Right lobe of liver (tissue), 6 donors: ENCODE data around the gene USP30. TPM values are rescaled to one million over a fixed set of nuclear protein-coding genes. Genes with fewer than 3 reads are reported as not detected.
A peak's percentile ranks its signal among the peaks of the same experiment; 100 is the strongest.

Experiments
- ATAC-seq, 4 donors: fragments of 200-7000 bp; cut with Tn5 transposase; one replicate each; pipeline ENCODE4 v1.9.1; 2020; ENCODE audit warnings: mild to moderate bottlenecking in 4 of 4, moderate library complexity in 4 of 4
- DNase-seq, 3 donors: peaks; one replicate each; pipeline ENCODE4 v3.0.0-alpha.2; 2020
- H3K27ac ChIP-seq, 3 donors: fragments of 200-600 bp; one replicate each; pipeline ENCODE4 v1.8.0; 2022
- H3K27me3 ChIP-seq, 2 donors: fragments of 200-600 bp; one replicate each; pipeline ENCODE4 v1.8.0; 2022
- H3K36me3 ChIP-seq, 4 donors: fragments of 200-600 bp; sonication (generic) in 1 of 4; one replicate each; pipeline versions ENCODE4 v1.5.1 to v1.8.0; 2017 to 2022; ENCODE audit warnings: control low read depth in 1 of 4
- H3K4me1 ChIP-seq, 4 donors: fragments of 200-600 bp; sonication (generic) in 1 of 4; one replicate each; pipeline versions ENCODE4 v1.5.1 to v1.8.0; 2017 to 2022; ENCODE audit warnings: control low read depth in 1 of 4
- H3K4me3 ChIP-seq, 3 donors: fragments of 200-600 bp; one replicate each; pipeline ENCODE4 v1.8.0; 2022
- H3K9me3 ChIP-seq, 4 donors: fragments of 200-600 bp; sonication (generic) in 1 of 4; one replicate each; pipeline versions ENCODE4 v1.5.1 to v1.8.0; 2017 to 2022; ENCODE audit warnings: control low read depth in 1 of 4
- CTCF ChIP-seq, 4 donors: fragments of 200-600 bp in 3 of 4; fragments of 450-650 bp in 1 of 4; IDR thresholded peaks; one replicate each; pipeline versions ENCODE4 v1.5.1 to v1.8.0; 2016 to 2022; ENCODE audit warnings: antibody characterized with exemption in 4 of 4, mild to moderate bottlenecking in 2 of 4
- POLR2A ChIP-seq: fragments of 450-650 bp; IDR thresholded peaks from one replicate; pipeline ENCODE4 v1.6.1; 2017; ENCODE audit warnings: antibody characterized with exemption, mild to moderate bottlenecking
- WGBS: methylation state at CpG from one replicate; pipeline ENCODE4 v1.1.6; 2018; ENCODE audit warnings: low coverage, low lambda C conversion rate; ENCODE audit not compliant: insufficient coverage; ENCODE audit errors: missing lambda C conversion rate; 5-methylcytosine and 5-hydroxymethylcytosine counted together
- intact Hi-C, 2 donors: fragments of 100-400 bp; cut with DNase I; formaldehyde crosslinking; loops; one replicate each; pipeline versions ENCODE4 v1.11.2 to v1.14.1; 2022
- total RNA-seq, 6 experiments: library from RNA; depleted of rRNA in 2 of 6; stranded (reverse); fragments of >200 nt in 2 of 6; fragmentation: NEBNext Ultra II Directional in 3 of 6; extraction: Animal tissue kit (Norgen Biotek cat#: 25700) in 3 of 6; gene quantifications; one replicate each; pipeline versions ENCODE4 v1.1.0 to v1.2.4, GENCODE V29; 2016 to 2023
- donor health status: DM: no; HTN: yes; CAD: no.
- donor health status: DM: no; HTN: no; CAD: no.
- donor health status: DM: no; HTN: no; CAD: no.
- donor health status: DM: no; HTN: yes; CAD: no.
- donor health status: DM: no; HTN: yes; CAD: no.

USP30 gene
- total RNA-seq, 6 experiments from 2014 or later: 6.4 to 17.6 (median 11.0) TPM

GRCh38 chr12:109065853-109066193, 13.4 kb downstream of the USP30 start:
- Histone ChIP-seq H3K27ac (peak overlapping the region in 2 of 3 donors; percentile 66 to 76), H3K4me3 (no peak overlapping the region), H3K36me3 (peaks cover 0 to 16% (median 8%) of the 10 kb centered on the region in 4 donors), H3K4me1 (peaks cover 0 to 35% (median 5%) of the 10 kb centered on the region in 4 donors), H3K9me3 (no peaks in the 10 kb centered on the region), H3K27me3 (no peaks in the 10 kb centered on the region)
- intact Hi-C loops: no loop called here
- WGBS: 22% methylated on average over 1 of the region's 1 CpG
- DNase-seq (no peak), ATAC-seq (no peak)
- TF ChIP-seq POLR2A: no peak

GRCh38 chr12:109069307-109070271, 17.2 kb downstream of the USP30 start:
- TF ChIP-seq POLR2A (no peak), CTCF (IDR thresholded peaks at IDR 0.05) (no peak)
- ATAC-seq: peak in 2 of 4 donors; percentile 19 to 37
- peaks cover 0 to 42% (median 10%) of the 10 kb centered on the region in 4 donors for H3K36me3 ChIP-seq

GRCh38 chr12:109074866-109075265, 22.5 kb downstream of the USP30 start:
- Histone ChIP-seq H3K4me3 (no peak overlapping the region), H3K36me3 (peaks cover 0 to 41% (median 2%) of the 10 kb centered on the region in 4 donors), H3K27ac (no peak overlapping the region), H3K4me1 (no peaks in the 10 kb centered on the region), H3K9me3 (no peaks in the 10 kb centered on the region), H3K27me3 (no peaks in the 10 kb centered on the region)
- TF ChIP-seq CTCF (IDR thresholded peaks at IDR 0.05): no peak
- no peak for TF ChIP-seq POLR2A
- DNase-seq (no peak), ATAC-seq (no peak)
- intact Hi-C loops: no loop called here

More at GRCh38 chr12:109069307-109070271, 17.2 kb downstream of the USP30 start:
- H3K4me3 ChIP-seq: no peak overlapping the region
- no peak overlapping the region for H3K27ac ChIP-seq
- WGBS: 84% methylated on average over 16 of the region's 17 CpGs
- no peaks in the 10 kb centered on the region for H3K9me3 ChIP-seq
- intact Hi-C loops: no loop called here
- no peaks in the 10 kb centered on the region for H3K27me3 ChIP-seq
- no peak for DNase-seq
- H3K4me1 ChIP-seq: peaks cover 0 to 22% (median 5%) of the 10 kb centered on the region in 4 donors

GRCh38 chr12:109082751-109083150, 30.4 kb downstream of the USP30 start:
- no peaks in the 10 kb centered on the region for H3K9me3 ChIP-seq
- H3K4me3 ChIP-seq: no peak overlapping the region
- H3K36me3 ChIP-seq: peaks cover 0 to 26% (median 11%) of the 10 kb centered on the region in 4 donors
- H3K27me3 ChIP-seq: no peaks in the 10 kb centered on the region
- no peak overlapping the region for H3K27ac ChIP-seq
- ATAC-seq: no peak
- intact Hi-C loops: no loop called here
- DNase-seq: no peak
- 91% methylated on average over 6 of the region's 14 CpGs for WGBS
- no peak for TF ChIP-seq POLR2A
- no peak for TF ChIP-seq CTCF (IDR thresholded peaks at IDR 0.05)
- peaks cover 0 to 37% (median 14%) of the 10 kb centered on the region in 4 donors for H3K4me1 ChIP-seq

- intact Hi-C loops: no loop called here
- Histone ChIP-seq H3K4me3 (peak overlapping the region in 2 of 3 donors; percentile 2 to 35), H3K36me3 (peaks cover 0 to 33% (median 16%) of the 10 kb centered on the region in 4 donors), H3K27me3 (no peaks in the 10 kb centered on the region), H3K27ac (peak overlapping the region; percentile 49 to 74 (median 69)), H3K4me1 (peaks cover 0 to 47% (median 18%) of the 10 kb centered on the region in 4 donors), H3K9me3 (no peaks in the 10 kb centered on the region)
- TF ChIP-seq CTCF (IDR thresholded peaks at IDR 0.05) (no peak), POLR2A (peak; percentile 34)
- DNase-seq (peak in 1 of 3 donors; percentile 85), ATAC-seq (peak; percentile 66 to 75 (median 70))
- WGBS: 40% methylated on average over 2 of the region's 2 CpGs
Measured at GRCh38 chr12:109084425-109084824, 32.0 kb downstream of the USP30 start.
